OCI-LY7 (cell line): Measurements from ENCODE around the gene AATK. TPM values are rescaled to one million over a fixed set of nuclear protein-coding genes. Genes with fewer than 3 reads are reported as not detected.

Experiments
- BruUV-seq: library from RNA; stranded (reverse); fragments of 400-500 nt; replicated peaks from 2 replicates; lab custom pipeline; 2021; lab: Mats Ljungman, UMichigan
- CTCF ChIA-PET: fragments of 300-600 bp; sonication (Branson Sonifier 250); formaldehyde crosslinking; loops from one replicate; lab custom pipeline; 2022; ENCODE audit warnings: antibody characterized with exemption; ENCODE audit not compliant: unreplicated experiment; lab: Charles Lee
- POLR2A ChIA-PET: fragments of 300-600 bp; sonication (Branson Sonifier 250); formaldehyde crosslinking; loops from one replicate; lab custom pipeline; 2022; ENCODE audit warnings: antibody characterized with exemption; lab: Charles Lee
- DNase-seq: peaks from one replicate; pipeline ENCODE4 v3.0.0-alpha.2; 2015; ENCODE audit warnings: low spot score
- H2AFZ ChIP-seq: fragments of 200-600 bp; sonication (generic), shearing (Covaris generic); 2 replicates; pipeline ENCODE4 v1.6.1; 2014; ENCODE audit warnings: mild to moderate bottlenecking, antibody characterized with exemption, low read length, moderate library complexity
- H3K27ac ChIP-seq: fragments of 200-600 bp; sonication (generic); 2 replicates; pipeline ENCODE4 v1.5.1; 2014; ENCODE audit warnings: mixed run types, low read depth, mild to moderate bottlenecking, moderate library complexity, low read length, inconsistent platforms; ENCODE audit not compliant: poor library complexity, severe bottlenecking
- H3K36me3 ChIP-seq: fragments of 200-600 bp; sonication (generic); 2 replicates; pipeline ENCODE4 v1.6.1; 2014; ENCODE audit warnings: mild to moderate bottlenecking, antibody characterized with exemption, low read length, moderate library complexity, mixed read lengths; ENCODE audit not compliant: insufficient read depth
- H3K4me1 ChIP-seq: fragments of 200-600 bp; sonication (generic); 2 replicates; pipeline ENCODE4 v1.5.1; 2014; ENCODE audit warnings: mild to moderate bottlenecking, low read length; ENCODE audit not compliant: insufficient read depth, poor library complexity, severe bottlenecking
- H3K4me2 ChIP-seq: fragments of 200-600 bp; sonication (generic); 2 replicates; pipeline ENCODE4 v1.6.1; 2014; ENCODE audit warnings: mild to moderate bottlenecking, low read length
- H3K4me3 ChIP-seq: fragments of 200-600 bp; sonication (generic); 2 replicates; pipeline ENCODE4 v1.5.1; 2014; ENCODE audit warnings: mild to moderate bottlenecking, low read depth, low read length; ENCODE audit not compliant: poor library complexity, severe bottlenecking
- H3K79me2 ChIP-seq: fragments of 200-600 bp; sonication (generic); 2 replicates; pipeline ENCODE4 v1.6.1; 2016; ENCODE audit warnings: low read depth, mild to moderate bottlenecking, low read length, moderate library complexity, mixed read lengths; ENCODE audit not compliant: insufficient read depth
- H3K9me2 ChIP-seq: fragments of 200-600 bp; sonication (generic); 2 replicates; pipeline ENCODE4 v1.6.1; 2016; ENCODE audit warnings: mild to moderate bottlenecking, low read length, mixed read lengths; ENCODE audit not compliant: insufficient read depth
- H3K9me3 ChIP-seq: fragments of 200-600 bp; sonication (generic); 2 replicates; pipeline ENCODE4 v1.6.1; 2014; ENCODE audit warnings: mild to moderate bottlenecking, mixed run types, low read length, mixed read lengths
- H4K20me1 ChIP-seq: fragments of 200-600 bp; sonication (generic); 2 replicates; pipeline ENCODE4 v1.6.1; 2014; ENCODE audit warnings: mild to moderate bottlenecking, antibody characterized with exemption, low read length, moderate library complexity, mixed read lengths; ENCODE audit not compliant: insufficient read depth
- CTCF ChIP-seq: fragments of 200-600 bp; sonication (generic); conservative IDR thresholded peaks from 2 replicates; pipeline ENCODE4 v1.5.1; 2014; ENCODE audit warnings: mild to moderate bottlenecking, antibody characterized with exemption, low read length, moderate library complexity, mixed read lengths
- EZH2phosphoT487 ChIP-seq: fragments of 200-600 bp; sonication (generic); IDR thresholded peaks from 2 replicates; pipeline ENCODE4 v1.6.1; 2018; ENCODE audit warnings: low read depth, borderline replicate concordance, mild to moderate bottlenecking, mixed run types, antibody characterized with exemption, low read length, moderate library complexity, mixed read lengths
- intact Hi-C: fragments of 100-400 bp; cut with micrococcal nuclease; formaldehyde crosslinking; loops from one replicate; pipeline ENCODE4 v1.10.0; 2022; ENCODE audit not compliant: unreplicated experiment
- total RNA-seq, 2 experiments: library from RNA; depleted of rRNA in 1 of 2; stranded (reverse); fragments of >200 nt in 1 of 2; shearing (Covaris generic) in 1 of 2; gene quantifications; 2 replicates each; pipeline ENCODE4 v1.2.3, GENCODE V29; 2014 to 2022

The AATK gene
- total RNA-seq, 2 experiments from 2014 or later, result 0.03 TPM; not detected in 1

GRCh38 chr17:81160306-81160705, 5.7 kb downstream of the AATK start:
- CTCF ChIA-PET, result no interaction called here
- no peaks in the 10 kb centered on the region for H3K36me3 ChIP-seq
- H3K9me2 ChIP-seq, result no peaks in the 10 kb centered on the region
- BruUV-seq, result no TSS peak
- H4K20me1 ChIP-seq, result no peaks in the 10 kb centered on the region
- H3K79me2 ChIP-seq, result no peaks in the 10 kb centered on the region
- H3K27ac ChIP-seq, result no peak overlapping the region
- H3K9me3 ChIP-seq, result no peaks in the 10 kb centered on the region
- H3K4me2 ChIP-seq, result no peak overlapping the region
- POLR2A ChIA-PET, result no interaction called here
- DNase-seq, result no peak
- no peak overlapping the region for H3K4me3 ChIP-seq
- no peak overlapping the region for H2AFZ ChIP-seq
- intact Hi-C loops, result no loop called here
- H3K4me1 ChIP-seq, result no peaks in the 10 kb centered on the region
- no peak for TF ChIP-seq CTCF
- no peak for TF ChIP-seq EZH2phosphoT487

DNA sequence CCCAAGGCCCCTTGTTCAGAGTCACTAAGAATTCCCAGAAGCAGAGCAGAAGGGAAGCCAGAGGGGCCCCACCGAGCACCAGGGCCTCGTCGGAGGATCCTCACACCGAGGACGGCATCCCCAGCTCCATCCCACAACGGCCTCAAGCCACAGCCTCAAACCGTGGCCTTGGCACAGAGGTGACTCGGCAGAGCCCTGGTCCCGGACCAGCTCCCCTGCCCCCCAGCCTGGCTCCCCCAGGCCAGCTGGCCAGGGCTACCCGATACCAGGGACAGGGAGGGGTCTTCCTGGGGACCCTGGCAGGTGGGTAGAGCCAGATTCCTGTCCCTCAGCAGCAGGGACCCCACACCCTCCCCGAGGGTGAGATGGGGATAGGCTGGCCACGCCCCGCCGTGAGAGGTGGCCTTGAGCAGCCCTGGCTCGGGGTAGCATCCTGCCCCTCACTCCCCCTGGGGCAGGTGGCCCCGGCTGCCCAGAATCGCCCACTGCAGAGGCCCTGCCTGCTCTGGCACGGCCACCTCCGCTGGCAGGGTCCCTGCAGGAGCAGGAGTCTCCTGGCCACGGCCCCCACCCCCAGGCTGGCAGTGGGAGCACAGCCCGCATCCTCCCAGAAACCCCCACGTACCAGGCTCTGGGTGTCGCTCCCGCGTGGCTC, 6.3 kb downstream of the AATK start:
- no peak for TF ChIP-seq EZH2phosphoT487
- no peak for TF ChIP-seq CTCF
- Histone ChIP-seq H3K27ac (no peak overlapping the region), H3K36me3 (no peaks in the 10 kb centered on the region), H4K20me1 (no peaks in the 10 kb centered on the region), H3K79me2 (no peaks in the 10 kb centered on the region), H3K4me2 (no peak overlapping the region), H3K9me3 (no peaks in the 10 kb centered on the region), H3K4me1 (no peaks in the 10 kb centered on the region), H3K9me2 (no peaks in the 10 kb centered on the region), H3K4me3 (no peak overlapping the region), H2AFZ (no peak overlapping the region)
- intact Hi-C loops, result no loop called here
- ChIA-PET POLR2A (no interaction called here), CTCF (no interaction called here)
- no TSS peak for BruUV-seq
- no peak for DNase-seq

DNA sequence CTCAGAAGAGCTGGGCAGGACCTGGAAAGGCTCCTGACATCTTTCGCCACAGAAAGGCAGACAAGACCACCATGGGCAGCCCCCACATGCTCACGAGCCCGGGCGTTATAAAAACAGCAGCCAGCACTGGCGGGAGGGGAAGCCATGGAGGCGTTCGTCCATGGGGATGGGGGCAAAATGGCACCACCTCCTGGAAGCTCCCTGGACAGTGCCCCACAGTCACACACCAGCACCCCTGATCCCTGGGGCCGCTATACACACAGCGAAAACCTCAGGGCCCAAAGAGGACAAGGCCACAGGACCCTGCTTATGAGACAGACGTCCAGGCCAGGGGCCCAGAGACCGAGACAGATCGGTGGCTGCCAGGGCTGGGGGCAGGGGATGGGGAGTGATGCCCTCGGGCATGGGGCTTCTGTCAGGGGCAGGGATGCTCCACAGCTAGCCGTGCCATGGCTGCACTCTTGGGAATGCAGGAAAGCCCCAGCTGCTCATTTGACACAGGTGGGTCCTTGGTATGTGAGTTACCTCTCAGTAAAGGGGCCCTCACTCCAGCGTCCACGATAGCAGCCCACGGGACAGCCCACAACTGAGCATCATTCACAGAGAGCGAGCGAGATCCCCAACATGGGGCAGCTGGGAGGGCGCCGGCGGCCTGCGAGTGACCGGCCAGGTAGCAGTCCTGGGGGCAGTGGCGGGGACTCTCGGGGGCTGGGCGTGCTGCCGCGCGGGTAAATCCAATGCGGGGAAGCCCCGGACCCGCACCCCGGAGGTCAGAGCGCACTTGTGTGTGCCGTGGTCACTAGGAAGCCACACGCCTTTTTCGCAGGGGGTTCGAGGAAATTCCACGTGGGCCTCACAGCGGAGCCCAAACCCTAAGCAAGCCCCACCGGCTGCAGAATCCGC, 7.1 kb downstream of the AATK start:
- BruUV-seq, result no TSS peak
- no peak overlapping the region for H3K4me2 ChIP-seq
- CTCF ChIA-PET, result no interaction called here

More for the DNA sequence above, 7.1 kb downstream of the AATK start:
- no peaks in the 10 kb centered on the region for H3K79me2 ChIP-seq
- H3K9me2 ChIP-seq, result no peaks in the 10 kb centered on the region
- TF ChIP-seq EZH2phosphoT487 (no peak), CTCF (no peak)
- H3K9me3 ChIP-seq, result no peaks in the 10 kb centered on the region
- no peaks in the 10 kb centered on the region for H4K20me1 ChIP-seq
- H3K4me3 ChIP-seq, result no peak overlapping the region
- no peak overlapping the region for H3K27ac ChIP-seq
- no peak overlapping the region for H2AFZ ChIP-seq
- intact Hi-C loops, result no loop called here
- H3K4me1 ChIP-seq, result no peaks in the 10 kb centered on the region
- no peak for DNase-seq
- POLR2A ChIA-PET, result no interaction called here
- H3K36me3 ChIP-seq, result no peaks in the 10 kb centered on the region
